Brain microvascular endothelial cell (primary cell): ENCODE data around the gene TOMM22.

Experiments used
- DNase-seq: peaks from one replicate; pipeline ENCODE4 v3.0.0-alpha.2; 2020
- H3K27ac ChIP-seq: fragments of 250-450 bp; sonication (Bioruptor Pico); 2 replicates; pipeline ENCODE4 v1.5.1; 2020; ENCODE audit warnings: mild to moderate bottlenecking, moderate library complexity
- H3K27me3 ChIP-seq: fragments of 250-450 bp; sonication (Bioruptor Pico); replicated peaks from 2 replicates; pipeline ENCODE4 v1.5.1; 2020; ENCODE audit warnings: mild to moderate bottlenecking
- H3K36me3 ChIP-seq: fragments of 250-450 bp; sonication (Bioruptor Pico); replicated peaks from 2 replicates; pipeline ENCODE4 v1.5.1; 2020; ENCODE audit warnings: mild to moderate bottlenecking
- H3K4me3 ChIP-seq: 2 replicates; pipeline ENCODE4 v1.5.1; 2011; ENCODE audit warnings: low read depth, mild to moderate bottlenecking, control low read depth, low read length, moderate library complexity
- in situ Hi-C: cut with HindIII; loops from 2 replicates; pipeline ENCODE4 v1.10.0; 2017; ENCODE audit warnings: low sequenced_read_pairs, low pct_ligation_motif_present
- TF ChIP-seq, protein P1 (sequence below): IDR thresholded peaks from 2 replicates; pipeline ENCODE4 v1.5.1; 2011; ENCODE audit warnings: low read depth, mild to moderate bottlenecking, moderate library complexity, low read length, control low read depth, inconsistent platforms; ENCODE audit errors: missing control alignments

Gene TOMM22

DNA sequence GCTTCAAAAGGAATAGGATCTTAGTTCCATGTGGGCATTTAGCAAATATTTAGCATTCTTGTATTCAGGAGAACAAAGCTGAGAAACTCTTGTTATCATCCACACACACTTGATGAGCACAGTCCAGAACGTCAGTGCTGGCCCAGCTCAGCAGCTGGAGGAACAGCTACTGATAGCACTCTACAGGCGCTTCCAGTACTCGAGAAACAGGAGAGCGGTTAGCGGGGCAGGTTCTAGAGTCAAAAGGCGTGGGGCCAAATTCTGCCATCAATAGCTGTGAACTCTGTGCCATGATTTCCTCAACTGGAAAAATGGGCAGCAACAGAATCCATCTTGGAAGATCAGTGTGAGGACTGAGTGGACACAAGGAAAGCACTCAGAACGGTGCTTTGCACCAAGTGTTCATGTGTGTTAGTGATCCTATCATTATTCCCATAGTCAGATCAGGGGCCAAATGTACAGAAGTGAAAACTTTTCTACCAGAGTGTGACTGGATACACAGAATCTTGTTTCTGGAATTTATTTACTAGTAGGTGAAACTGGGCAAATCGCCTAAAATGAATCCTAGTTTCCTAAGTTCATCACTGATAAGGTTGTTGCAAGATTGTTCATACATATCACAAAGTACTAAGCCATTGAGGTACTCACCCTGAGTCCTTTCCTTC lies 15.8 kb downstream of the TOMM22 start:
- Histone ChIP-seq H3K4me3 (peak overlapping the region; percentile 87), H3K27me3 (no peaks in the 10 kb centered on the region), H3K36me3 (peaks cover 11% of the 10 kb centered on the region), H3K27ac (peak overlapping the region; percentile 77)
- in situ Hi-C loops = no loop called here
- TF ChIP-seq, protein P1, sequence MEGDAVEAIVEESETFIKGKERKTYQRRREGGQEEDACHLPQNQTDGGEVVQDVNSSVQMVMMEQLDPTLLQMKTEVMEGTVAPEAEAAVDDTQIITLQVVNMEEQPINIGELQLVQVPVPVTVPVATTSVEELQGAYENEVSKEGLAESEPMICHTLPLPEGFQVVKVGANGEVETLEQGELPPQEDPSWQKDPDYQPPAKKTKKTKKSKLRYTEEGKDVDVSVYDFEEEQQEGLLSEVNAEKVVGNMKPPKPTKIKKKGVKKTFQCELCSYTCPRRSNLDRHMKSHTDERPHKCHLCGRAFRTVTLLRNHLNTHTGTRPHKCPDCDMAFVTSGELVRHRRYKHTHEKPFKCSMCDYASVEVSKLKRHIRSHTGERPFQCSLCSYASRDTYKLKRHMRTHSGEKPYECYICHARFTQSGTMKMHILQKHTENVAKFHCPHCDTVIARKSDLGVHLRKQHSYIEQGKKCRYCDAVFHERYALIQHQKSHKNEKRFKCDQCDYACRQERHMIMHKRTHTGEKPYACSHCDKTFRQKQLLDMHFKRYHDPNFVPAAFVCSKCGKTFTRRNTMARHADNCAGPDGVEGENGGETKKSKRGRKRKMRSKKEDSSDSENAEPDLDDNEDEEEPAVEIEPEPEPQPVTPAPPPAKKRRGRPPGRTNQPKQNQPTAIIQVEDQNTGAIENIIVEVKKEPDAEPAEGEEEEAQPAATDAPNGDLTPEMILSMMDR = no peak
- peak; percentile 61 for DNase-seq

DNA sequence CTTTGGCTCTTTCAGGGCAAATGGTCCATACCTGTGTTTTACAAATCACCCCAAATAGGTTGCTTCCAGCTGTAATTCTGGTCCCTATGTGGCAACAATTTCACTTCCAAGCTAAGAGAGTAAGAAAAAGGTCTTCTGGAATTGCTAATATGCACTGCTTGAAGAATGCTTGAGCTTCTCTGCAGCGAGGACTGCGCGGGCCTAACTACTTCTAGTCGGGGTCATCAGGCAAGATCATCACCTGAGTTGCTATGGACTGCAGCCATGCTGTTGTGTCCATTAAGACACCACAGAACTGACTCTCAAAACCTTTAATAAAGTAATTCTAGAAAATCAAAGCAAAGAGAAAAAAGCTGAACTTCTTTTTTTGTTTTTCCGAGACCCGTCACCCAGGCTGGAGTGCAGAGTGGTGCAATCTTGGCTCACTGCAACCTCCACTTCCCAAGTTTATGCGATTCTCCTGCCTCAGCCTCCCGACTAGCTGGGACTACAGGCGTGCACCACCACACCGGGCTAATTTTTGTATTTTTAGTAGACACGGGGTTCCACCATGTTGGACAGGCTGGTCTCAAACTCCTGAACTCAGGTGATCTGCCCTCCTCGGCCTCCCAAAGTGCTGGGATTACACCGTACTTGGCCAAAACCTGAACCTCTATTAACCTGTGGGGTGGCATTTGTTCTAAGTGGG lies 16.8 kb downstream of the TOMM22 start:
- in situ Hi-C loops = no loop called here
- TF ChIP-seq, protein P1 = no peak
- Histone ChIP-seq H3K27ac (peak overlapping the region; percentile 77), H3K36me3 (peaks cover 11% of the 10 kb centered on the region), H3K27me3 (no peaks in the 10 kb centered on the region), H3K4me3 (peak overlapping the region; percentile 87)
- no peak for DNase-seq

DNA sequence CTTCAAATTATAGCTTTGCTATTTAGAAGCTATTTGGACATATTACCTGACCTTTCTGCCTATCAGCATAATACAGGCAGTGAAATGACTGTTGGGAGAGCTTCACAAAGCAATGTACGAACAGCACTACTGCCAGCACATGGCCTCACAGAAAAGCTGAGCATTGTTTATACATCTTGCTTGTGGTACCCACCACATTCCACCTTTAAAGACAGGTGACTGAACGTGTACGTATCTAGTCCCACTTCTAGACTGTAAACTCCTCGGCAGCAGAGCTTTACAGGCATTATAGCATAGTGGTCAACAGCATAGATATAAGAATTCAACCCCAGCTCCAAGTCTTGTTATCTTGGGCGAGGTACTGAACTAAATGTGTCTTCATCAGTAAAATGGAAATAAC lies 17.4 kb downstream of the TOMM22 start:
- peak overlapping the region; percentile 87 for H3K4me3 ChIP-seq
- no peaks in the 10 kb centered on the region for H3K27me3 ChIP-seq
- H3K27ac ChIP-seq = peak overlapping the region; percentile 97
- peaks cover 8% of the 10 kb centered on the region for H3K36me3 ChIP-seq
- no peak for DNase-seq
- in situ Hi-C loops = no loop called here
- TF ChIP-seq, protein P1 = no peak

DNA sequence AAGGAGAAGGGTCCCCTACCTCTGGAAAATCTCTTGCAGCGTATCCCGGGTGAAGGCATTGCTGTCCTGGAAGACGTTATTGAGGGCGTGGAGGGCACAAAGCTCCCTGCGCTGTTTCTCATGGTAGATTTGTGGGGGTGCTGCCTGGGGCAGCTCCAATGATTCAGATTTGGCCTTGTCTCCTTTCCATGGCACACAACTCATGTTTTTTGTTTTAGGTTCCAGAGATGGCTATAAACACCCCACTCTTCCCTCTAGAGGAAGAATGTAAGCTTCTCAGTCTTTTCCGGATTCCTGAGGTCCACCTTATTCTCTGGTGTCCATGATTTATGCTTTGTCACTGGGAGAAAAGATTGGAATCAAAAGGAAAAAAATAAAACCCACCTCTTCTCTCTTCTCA lies 18.0 kb downstream of the TOMM22 start:
- DNase-seq = no peak
- in situ Hi-C loops = no loop called here
- TF ChIP-seq, protein P1 = no peak
- Histone ChIP-seq H3K36me3 (peaks cover 4% of the 10 kb centered on the region), H3K27me3 (no peaks in the 10 kb centered on the region), H3K27ac (peak overlapping the region; percentile 97), H3K4me3 (peak overlapping the region; percentile 87)

DNA sequence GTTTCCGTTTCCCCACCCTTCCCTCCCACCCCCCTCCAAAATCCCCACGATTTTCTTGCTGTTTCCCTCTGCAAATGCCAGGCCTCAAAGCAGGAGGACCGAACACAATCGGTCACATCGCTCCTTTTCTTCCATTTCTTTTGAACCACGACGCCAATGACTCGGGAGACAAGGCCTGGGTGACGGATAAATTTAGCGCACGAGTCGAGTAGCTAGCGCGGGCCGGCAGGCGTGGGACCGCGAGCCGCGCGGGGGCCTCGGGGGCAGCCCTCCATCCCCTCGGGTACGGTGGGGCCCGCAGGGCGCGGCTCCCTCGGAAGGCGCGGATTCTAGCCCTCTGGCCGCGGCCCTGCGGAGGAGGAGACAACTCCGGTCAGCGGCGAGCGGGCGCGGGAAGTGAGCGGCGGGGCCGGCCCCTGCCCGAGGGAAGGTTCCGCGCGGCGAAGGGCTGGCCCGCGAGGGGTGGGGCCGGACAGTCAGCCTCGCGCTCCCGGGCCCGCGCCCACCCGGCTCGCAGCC lies 18.6 kb downstream of the TOMM22 start:
- in situ Hi-C loops = no loop called here
- TF ChIP-seq, protein P1 = no peak
- Histone ChIP-seq H3K27ac (peak overlapping the region; percentile 97), H3K27me3 (no peaks in the 10 kb centered on the region), H3K36me3 (peaks cover 4% of the 10 kb centered on the region), H3K4me3 (peak overlapping the region; percentile 87)
- DNase-seq = no peak
